ENCODE results near the gene NHLRC2.

GRCh38 chr10:113882240-113882639 lies 27.8 kb downstream of the NHLRC2 start:
- no peak for TF ChIP-seq REST (IDR thresholded peaks at IDR 0.05; ENCODE audit: unreplicated experiment)
- no peak for TF ChIP-seq CTCF (conservative IDR thresholded peaks at IDR 0.05; ENCODE audit: low read depth in 2 of 2)
- TF ChIP-seq EZH2 (IDR thresholded peaks at IDR 0.05; ENCODE audit: low read depth, unreplicated experiment): no peak
- no peak for TF ChIP-seq POLR2AphosphoS5 (IDR thresholded peaks at IDR 0.05; ENCODE audit: low read depth)
- no peak for TF ChIP-seq NANOG (IDR thresholded peaks at IDR 0.05; ENCODE audit: borderline replicate concordance)
- TF ChIP-seq CREB1 (CRISPR knock-in tag; IDR thresholded peaks at IDR 0.05; ENCODE audit: low read depth): no peak
- TF ChIP-seq ZNF331 (CRISPR knock-in tag; IDR thresholded peaks at IDR 0.05; ENCODE audit: low read depth): no peak

All from GM23338 (cell line).